ENCODE data around the gene ZNF580. TPM values are rescaled to one million over a fixed set of nuclear protein-coding genes. Genes with fewer than 3 reads are reported as not detected.

The ZNF580 gene
- total RNA-seq, 1 donor from 2014 or later, result 2.4 TPM

DNA sequence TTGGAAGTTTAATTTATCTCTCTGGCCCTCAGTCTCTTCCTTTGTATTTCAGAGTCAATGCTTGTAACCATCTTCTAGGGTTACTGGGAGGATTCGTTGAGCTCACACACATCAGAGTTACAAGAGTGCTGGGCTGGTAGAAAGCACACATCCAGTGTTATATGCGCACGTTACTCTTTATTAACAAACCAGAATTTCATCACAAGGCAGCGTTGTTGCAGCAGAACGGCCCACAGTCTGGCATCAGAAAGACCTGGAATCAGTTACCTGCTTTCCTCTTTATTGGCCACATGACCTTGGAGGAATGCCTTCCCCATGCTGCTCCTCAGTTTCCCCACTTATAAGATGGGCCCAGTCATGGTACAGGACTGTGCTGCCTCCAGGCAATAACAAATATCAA, 31.5 kb upstream of the ZNF580 start:
- Histone ChIP-seq H3K27me3 (ENCODE audit: control insufficient read depth, insufficient read depth, low read length) (no peaks in the 10 kb centered on the region), H3K36me3 (ENCODE audit: control insufficient read depth, insufficient read depth, low read length) (peaks cover 10% of the 10 kb centered on the region), H3K4me3 (ENCODE audit: low read depth, low read length) (no peak overlapping the region)
- DNase-seq (ENCODE audit: low read depth) (no peak), FAIRE-seq (no peak)
- TF ChIP-seq, protein P1, sequence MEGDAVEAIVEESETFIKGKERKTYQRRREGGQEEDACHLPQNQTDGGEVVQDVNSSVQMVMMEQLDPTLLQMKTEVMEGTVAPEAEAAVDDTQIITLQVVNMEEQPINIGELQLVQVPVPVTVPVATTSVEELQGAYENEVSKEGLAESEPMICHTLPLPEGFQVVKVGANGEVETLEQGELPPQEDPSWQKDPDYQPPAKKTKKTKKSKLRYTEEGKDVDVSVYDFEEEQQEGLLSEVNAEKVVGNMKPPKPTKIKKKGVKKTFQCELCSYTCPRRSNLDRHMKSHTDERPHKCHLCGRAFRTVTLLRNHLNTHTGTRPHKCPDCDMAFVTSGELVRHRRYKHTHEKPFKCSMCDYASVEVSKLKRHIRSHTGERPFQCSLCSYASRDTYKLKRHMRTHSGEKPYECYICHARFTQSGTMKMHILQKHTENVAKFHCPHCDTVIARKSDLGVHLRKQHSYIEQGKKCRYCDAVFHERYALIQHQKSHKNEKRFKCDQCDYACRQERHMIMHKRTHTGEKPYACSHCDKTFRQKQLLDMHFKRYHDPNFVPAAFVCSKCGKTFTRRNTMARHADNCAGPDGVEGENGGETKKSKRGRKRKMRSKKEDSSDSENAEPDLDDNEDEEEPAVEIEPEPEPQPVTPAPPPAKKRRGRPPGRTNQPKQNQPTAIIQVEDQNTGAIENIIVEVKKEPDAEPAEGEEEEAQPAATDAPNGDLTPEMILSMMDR (IDR thresholded peaks at IDR 0.05; ENCODE audit: insufficient read depth, low read length, severe bottlenecking), result no peak

DNA sequence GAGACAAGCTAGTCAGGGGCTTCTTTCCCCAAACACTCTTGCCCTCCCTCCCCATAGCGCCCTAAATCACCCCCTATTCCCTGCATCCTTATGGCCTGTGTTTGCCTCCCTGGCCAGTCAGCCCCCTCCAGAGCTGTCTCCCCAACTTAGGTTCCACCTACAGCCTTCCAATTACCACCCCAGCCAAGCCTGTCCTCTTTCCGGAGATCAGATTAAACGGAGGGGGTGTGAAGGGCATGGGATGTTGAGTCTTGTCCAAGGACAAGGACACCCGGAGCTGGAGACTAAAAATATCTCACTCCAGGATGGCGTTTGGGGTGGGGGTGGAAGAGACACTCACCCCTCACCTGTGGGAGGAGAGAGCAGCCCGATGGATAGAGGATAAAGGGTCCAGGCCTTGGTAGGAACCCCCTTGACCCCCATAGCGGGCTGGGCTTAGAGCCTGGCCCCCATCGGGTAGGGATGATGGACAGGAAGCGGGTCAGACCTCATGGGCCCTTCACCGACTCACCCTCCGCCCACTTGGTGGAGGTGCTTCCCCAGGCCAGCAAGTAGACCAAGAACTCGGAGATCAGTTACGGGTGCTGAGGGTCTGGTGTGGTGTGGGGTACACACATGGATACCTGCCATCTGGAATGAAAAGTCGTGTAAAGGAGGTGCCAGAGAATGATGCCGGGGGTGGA, 29.4 kb upstream of the ZNF580 start:
- TF ChIP-seq, protein P1 (IDR thresholded peaks at IDR 0.05; ENCODE audit: insufficient read depth, low read length, severe bottlenecking), result no peak

DNA sequence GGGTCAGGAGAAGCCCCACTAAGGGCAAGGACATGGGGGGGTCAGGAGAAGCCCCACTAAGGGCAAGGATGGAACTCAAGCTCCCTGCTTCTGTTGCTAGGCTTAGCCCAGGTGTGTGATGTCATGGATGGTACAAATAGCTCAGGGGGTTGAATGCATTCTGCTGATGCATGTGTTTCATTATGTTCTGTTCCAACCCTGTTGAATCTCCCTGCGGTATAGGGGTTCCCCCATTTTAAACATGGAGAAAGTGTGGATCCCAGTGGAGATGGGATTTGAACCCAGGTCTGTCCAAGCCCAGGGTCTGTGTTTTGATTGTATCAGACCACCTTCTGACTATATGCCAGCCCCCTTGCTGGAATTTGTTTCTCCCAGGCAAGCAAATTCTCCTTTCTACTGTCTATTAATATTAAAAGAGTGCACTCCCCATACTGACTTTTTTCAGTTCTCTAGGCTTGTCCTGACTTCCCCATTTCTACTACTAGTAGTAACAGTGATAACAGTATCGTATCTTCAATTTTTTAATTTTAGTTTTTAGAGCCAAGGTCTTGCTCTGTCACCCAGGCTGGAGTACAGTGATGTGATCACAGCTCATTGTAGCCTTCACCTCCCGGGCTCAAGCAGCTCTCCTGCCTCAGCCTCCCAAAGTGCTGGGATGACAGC, 28.7 kb upstream of the ZNF580 start:
- FAIRE-seq, result no peak
- peaks cover 11% of the 10 kb centered on the region for H3K36me3 ChIP-seq (ENCODE audit: control insufficient read depth, insufficient read depth, low read length)
- DNase-seq (ENCODE audit: low read depth), result no peak
- TF ChIP-seq, protein P1 (IDR thresholded peaks at IDR 0.05; ENCODE audit: insufficient read depth, low read length, severe bottlenecking), result no peak
- H3K4me3 ChIP-seq (ENCODE audit: low read depth, low read length), result no peak overlapping the region
- no peaks in the 10 kb centered on the region for H3K27me3 ChIP-seq (ENCODE audit: control insufficient read depth, insufficient read depth, low read length)

More for the DNA sequence above, 29.4 kb upstream of the ZNF580 start:
- FAIRE-seq, result no peak
- H3K4me3 ChIP-seq (ENCODE audit: low read depth, low read length), result no peak overlapping the region
- H3K36me3 ChIP-seq (ENCODE audit: control insufficient read depth, insufficient read depth, low read length), result peaks cover 12% of the 10 kb centered on the region
- DNase-seq (ENCODE audit: low read depth), result no peak
- H3K27me3 ChIP-seq (ENCODE audit: control insufficient read depth, insufficient read depth, low read length), result no peaks in the 10 kb centered on the region

DNA sequence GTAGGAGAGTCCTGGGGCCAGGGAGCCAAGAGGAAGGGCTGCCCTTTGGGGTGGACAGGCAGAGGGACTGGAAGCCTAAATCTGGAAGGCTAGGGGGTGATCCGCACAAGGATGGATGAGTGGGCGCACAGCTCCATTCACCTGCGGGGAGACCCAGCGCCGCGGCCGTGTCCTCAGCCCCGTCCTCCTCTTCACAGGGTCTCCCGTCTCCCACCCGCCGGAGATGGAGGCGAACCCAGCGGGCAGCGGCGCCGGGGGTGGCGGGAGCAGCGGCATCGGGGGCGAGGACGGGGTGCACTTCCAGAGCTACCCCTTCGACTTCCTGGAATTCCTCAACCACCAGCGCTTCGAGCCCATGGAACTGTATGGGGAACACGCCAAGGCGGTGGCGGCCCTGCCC, 27.4 kb upstream of the ZNF580 start:
- TF ChIP-seq, protein P1 (IDR thresholded peaks at IDR 0.05; ENCODE audit: insufficient read depth, low read length, severe bottlenecking), result no peak
- DNase-seq (ENCODE audit: low read depth) (no peak), FAIRE-seq (no peak)
- H3K36me3 ChIP-seq (ENCODE audit: control insufficient read depth, insufficient read depth, low read length), result peaks cover 15% of the 10 kb centered on the region
- H3K27me3 ChIP-seq (ENCODE audit: control insufficient read depth, insufficient read depth, low read length), result no peaks in the 10 kb centered on the region
- H3K4me3 ChIP-seq (ENCODE audit: low read depth, low read length), result no peak overlapping the region

DNA sequence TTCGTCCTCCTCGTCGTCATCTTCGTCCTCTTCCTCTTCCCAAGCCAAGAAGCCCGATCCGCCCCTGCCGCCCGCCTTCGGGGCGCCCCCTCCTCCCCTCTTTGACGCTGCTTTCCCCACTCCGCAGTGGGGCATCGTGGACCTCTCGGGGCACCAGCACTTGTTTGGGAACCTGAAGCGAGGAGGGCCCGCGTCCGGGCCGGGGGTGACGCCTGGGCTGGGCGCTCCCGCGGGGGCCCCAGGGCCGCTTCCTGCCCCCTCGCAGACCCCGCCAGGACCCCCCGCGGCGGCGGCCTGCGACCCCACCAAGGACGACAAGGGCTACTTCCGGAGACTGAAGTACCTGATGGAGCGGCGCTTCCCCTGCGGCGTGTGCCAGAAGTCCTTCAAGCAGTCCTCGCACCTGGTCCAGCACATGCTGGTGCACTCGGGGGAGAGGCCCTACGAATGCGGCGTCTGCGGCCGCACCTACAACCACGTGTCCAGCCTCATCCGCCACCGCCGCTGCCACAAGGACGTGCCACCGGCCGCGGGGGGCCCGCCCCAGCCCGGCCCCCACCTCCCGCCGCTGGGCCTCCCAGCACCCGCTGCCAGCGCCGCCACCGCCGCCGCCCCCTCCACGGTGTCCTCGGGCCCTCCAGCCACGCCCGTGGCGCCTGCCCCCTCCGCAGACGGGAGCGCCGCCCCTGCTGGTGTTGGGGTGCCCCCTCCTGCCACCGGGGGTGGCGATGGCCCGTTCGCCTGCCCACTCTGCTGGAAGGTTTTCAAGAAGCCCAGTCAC, 26.7 kb upstream of the ZNF580 start:
- Histone ChIP-seq H3K4me3 (ENCODE audit: low read depth, low read length) (no peak overlapping the region), H3K27me3 (ENCODE audit: control insufficient read depth, insufficient read depth, low read length) (no peaks in the 10 kb centered on the region), H3K36me3 (ENCODE audit: control insufficient read depth, insufficient read depth, low read length) (peaks cover 15% of the 10 kb centered on the region)
- FAIRE-seq (no peak), DNase-seq (ENCODE audit: low read depth) (no peak)
- TF ChIP-seq, protein P1 (IDR thresholded peaks at IDR 0.05; ENCODE audit: insufficient read depth, low read length, severe bottlenecking), result no peak
